Measurements from ENCODE around the gene KCNH5. TPM values are rescaled to one million over a fixed set of nuclear protein-coding genes. Genes with fewer than 3 reads are reported as not detected.

KCNH5 gene
- total RNA-seq, 1 donor from 2014 or later: not detected

GRCh38 chr14:62778852-62779251 is 266.4 kb downstream of the KCNH5 start:
- Mint-ChIP-seq H3K9me3 (peaks cover 9% of the 10 kb centered on the region), H3K27me3 (no peaks in the 10 kb centered on the region), H3K36me3 (ENCODE audit: low read depth) (no peaks in the 10 kb centered on the region), H3K27ac (no peak overlapping the region), H3K4me1 (no peaks in the 10 kb centered on the region), H3K4me3 (no peak overlapping the region)
- POLR2A ChIA-PET: no interaction called here
- CTCF ChIA-PET: no interaction called here
- intact Hi-C loops (cut with micrococcal nuclease): no loop called here
- ATAC-seq (ENCODE audit: low read depth) (no peak), DNase-seq (no peak)
- TF ChIP-seq, protein P1, sequence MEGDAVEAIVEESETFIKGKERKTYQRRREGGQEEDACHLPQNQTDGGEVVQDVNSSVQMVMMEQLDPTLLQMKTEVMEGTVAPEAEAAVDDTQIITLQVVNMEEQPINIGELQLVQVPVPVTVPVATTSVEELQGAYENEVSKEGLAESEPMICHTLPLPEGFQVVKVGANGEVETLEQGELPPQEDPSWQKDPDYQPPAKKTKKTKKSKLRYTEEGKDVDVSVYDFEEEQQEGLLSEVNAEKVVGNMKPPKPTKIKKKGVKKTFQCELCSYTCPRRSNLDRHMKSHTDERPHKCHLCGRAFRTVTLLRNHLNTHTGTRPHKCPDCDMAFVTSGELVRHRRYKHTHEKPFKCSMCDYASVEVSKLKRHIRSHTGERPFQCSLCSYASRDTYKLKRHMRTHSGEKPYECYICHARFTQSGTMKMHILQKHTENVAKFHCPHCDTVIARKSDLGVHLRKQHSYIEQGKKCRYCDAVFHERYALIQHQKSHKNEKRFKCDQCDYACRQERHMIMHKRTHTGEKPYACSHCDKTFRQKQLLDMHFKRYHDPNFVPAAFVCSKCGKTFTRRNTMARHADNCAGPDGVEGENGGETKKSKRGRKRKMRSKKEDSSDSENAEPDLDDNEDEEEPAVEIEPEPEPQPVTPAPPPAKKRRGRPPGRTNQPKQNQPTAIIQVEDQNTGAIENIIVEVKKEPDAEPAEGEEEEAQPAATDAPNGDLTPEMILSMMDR (IDR thresholded peaks at IDR 0.05): no peak

DNA sequence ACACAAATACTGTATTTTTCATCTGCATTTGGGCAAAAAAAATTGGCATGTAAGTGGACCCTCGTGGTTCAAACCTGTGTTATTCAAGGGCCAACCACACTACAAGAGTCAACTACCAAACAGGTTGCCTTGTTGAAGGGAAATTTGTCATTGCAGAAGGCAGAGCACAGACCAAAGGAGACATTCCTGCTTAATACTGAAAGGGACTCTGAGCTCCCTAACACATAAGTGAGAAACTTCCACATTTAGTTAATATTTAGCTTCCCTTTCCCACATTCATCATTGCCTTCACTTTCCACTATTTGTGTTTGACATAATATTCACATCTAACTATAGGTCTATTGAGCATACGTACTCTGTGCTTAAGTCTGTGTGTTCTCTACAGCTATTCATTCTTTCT is 266.9 kb downstream of the KCNH5 start:
- Mint-ChIP-seq H3K4me3 (no peak overlapping the region), H3K9me3 (peaks cover 9% of the 10 kb centered on the region)
- ATAC-seq (ENCODE audit: low read depth): no peak

DNA sequence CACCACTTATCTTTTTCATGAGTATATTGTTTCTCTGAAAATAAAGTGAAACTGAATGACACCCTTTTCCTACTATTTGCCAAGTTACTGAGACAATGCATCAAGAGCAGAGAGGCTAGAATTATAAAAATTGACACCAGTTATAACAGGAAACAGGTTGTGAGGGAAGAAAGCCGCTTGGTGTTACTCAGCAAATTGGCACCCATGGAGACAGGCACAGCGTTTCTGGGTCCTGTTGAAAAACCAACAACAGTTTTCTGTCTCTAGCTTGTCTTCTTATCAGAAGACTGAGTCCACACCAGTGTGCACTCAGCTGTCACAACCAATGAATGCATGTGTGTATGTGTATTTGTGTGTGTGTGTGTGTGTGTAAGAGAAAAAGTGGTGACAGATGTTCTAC is 267.7 kb downstream of the KCNH5 start:
- DNase-seq: no peak
- ChIA-PET CTCF (no interaction called here), POLR2A (no interaction called here)
- Mint-ChIP-seq H3K4me1 (no peaks in the 10 kb centered on the region), H3K27me3 (no peaks in the 10 kb centered on the region), H3K4me3 (no peak overlapping the region), H3K9me3 (peaks cover 9% of the 10 kb centered on the region), H3K36me3 (ENCODE audit: low read depth) (no peaks in the 10 kb centered on the region), H3K27ac (no peak overlapping the region)
- ATAC-seq (ENCODE audit: low read depth): no peak
- TF ChIP-seq, protein P1 (IDR thresholded peaks at IDR 0.05): no peak
- intact Hi-C loops (cut with micrococcal nuclease): no loop called here

More for the DNA sequence above, 266.9 kb downstream of the KCNH5 start:
- DNase-seq: no peak
- Mint-ChIP-seq H3K4me1 (no peaks in the 10 kb centered on the region), H3K27me3 (no peaks in the 10 kb centered on the region), H3K36me3 (ENCODE audit: low read depth) (no peaks in the 10 kb centered on the region), H3K27ac (no peak overlapping the region)
- ChIA-PET CTCF (no interaction called here), POLR2A (no interaction called here)
- TF ChIP-seq, protein P1 (IDR thresholded peaks at IDR 0.05): no peak
- intact Hi-C loops (cut with micrococcal nuclease): no loop called here

DNA sequence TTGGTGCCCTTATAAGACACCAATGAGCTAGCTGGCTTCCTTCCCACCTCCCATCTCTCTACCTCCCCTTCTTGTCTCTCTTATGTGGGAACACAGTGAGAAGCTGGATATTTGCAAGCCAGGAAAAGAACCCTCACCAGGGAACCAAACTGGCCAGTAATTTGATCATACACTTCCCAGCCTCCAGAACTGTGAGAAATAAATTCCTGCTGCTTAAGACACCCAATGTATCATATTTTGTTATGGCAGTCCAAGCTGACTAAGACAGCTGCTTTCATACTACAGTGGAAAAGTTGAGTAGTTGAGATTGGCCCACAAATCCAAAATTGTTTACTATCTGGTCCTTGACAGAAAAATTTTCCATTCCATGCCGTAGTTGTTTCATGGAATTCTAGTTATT is 269.0 kb downstream of the KCNH5 start:
- POLR2A ChIA-PET: no interaction called here
- TF ChIP-seq, protein P1 (IDR thresholded peaks at IDR 0.05): no peak
- CTCF ChIA-PET: no interaction called here
- DNase-seq: no peak
- intact Hi-C loops (cut with micrococcal nuclease): no loop called here
- no peaks in the 10 kb centered on the region for H3K4me1 Mint-ChIP-seq
- no peak overlapping the region for H3K27ac Mint-ChIP-seq
- no peak for ATAC-seq (ENCODE audit: low read depth)
- H3K27me3 Mint-ChIP-seq: no peaks in the 10 kb centered on the region
- H3K36me3 Mint-ChIP-seq (ENCODE audit: low read depth): no peaks in the 10 kb centered on the region
- no peak overlapping the region for H3K4me3 Mint-ChIP-seq
- peaks cover 3% of the 10 kb centered on the region for H3K9me3 Mint-ChIP-seq

DNA sequence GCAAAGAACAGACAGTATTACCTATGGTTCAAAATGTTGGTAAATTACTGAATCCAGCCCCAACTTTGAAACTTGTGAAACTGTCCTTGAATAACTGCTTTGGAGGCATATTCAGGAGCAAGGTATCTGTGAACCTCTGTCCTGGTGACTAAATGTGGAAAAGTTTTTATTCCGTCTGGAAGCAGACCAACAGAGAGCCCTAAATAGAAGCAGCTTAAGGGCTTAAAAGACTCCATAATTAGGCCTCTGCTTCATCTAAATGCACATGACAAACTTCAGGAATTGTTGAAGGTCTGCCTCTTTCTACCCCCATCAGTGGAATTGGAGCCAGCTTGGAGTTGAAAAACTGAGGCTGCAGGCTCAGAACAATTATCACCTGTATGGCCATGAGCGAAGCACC is 276.5 kb downstream of the KCNH5 start:
- Mint-ChIP-seq H3K36me3 (ENCODE audit: low read depth) (no peaks in the 10 kb centered on the region), H3K27me3 (no peaks in the 10 kb centered on the region), H3K4me3 (no peak overlapping the region), H3K27ac (no peak overlapping the region), H3K9me3 (no peaks in the 10 kb centered on the region), H3K4me1 (no peaks in the 10 kb centered on the region)
- no peak for ATAC-seq (ENCODE audit: low read depth)
- ChIA-PET CTCF (no interaction called here), POLR2A (no interaction called here)
- intact Hi-C loops (cut with micrococcal nuclease): no loop called here
- TF ChIP-seq, protein P1 (IDR thresholded peaks at IDR 0.05): no peak
- DNase-seq: no peak
